Ishikawa (cell line): ENCODE measurements around the gene ZNF524.

Experiments used
- TEAD4 ChIP-seq: IDR thresholded peaks from 2 replicates; pipeline ENCODE4 v1.6.1; 2012
- USF1 ChIP-seq: IDR thresholded peaks from 2 replicates; pipeline ENCODE4 v1.6.1; 2012

GRCh38 chr19:55566823-55567222 is 33.3 kb upstream of the ZNF524 start:
- TF ChIP-seq TEAD4: no peak
- TF ChIP-seq USF1: no peak
